OCI-LY3 (cell line): ENCODE results near the gene MSANTD3.
"Not testable (repeated sequence)": the region's sequence is repeated elsewhere in the genome, so short reads cannot be mapped to it uniquely, and the experiment has no call there.

Source experiments
- H2AFZ ChIP-seq: fragments of 200-600, 300-600 bp; shearing (Covaris generic); 2 replicates; pipeline ENCODE4 v1.6.0; 2014; ENCODE audit warnings: antibody characterized with exemption, low read depth, low read length
- H3K27ac ChIP-seq: fragments of 200-600, 300-600 bp; sonication (generic); 2 replicates; pipeline ENCODE4 v1.5.1; 2014; ENCODE audit warnings: mild to moderate bottlenecking, low read length, moderate library complexity, mixed read lengths
- H3K27me3 ChIP-seq: fragments of 200-600, 300-600 bp; sonication (generic); 2 replicates; pipeline ENCODE4 v1.6.1; 2014; ENCODE audit warnings: low read depth, low read length, mixed read lengths
- H3K36me3 ChIP-seq: fragments of 200-600, 300-600 bp; sonication (generic); replicated peaks from 2 replicates; pipeline ENCODE3; 2014; ENCODE audit warnings: low read depth, low read length, mixed read lengths
- H3K4me1 ChIP-seq: fragments of 300-600, 200-600 bp; sonication (generic); 2 replicates; pipeline ENCODE4 v1.6.1; 2014; ENCODE audit warnings: low read length, mixed read lengths
- H3K4me2 ChIP-seq: fragments of 200-600, 300-600 bp; sonication (generic); 2 replicates; pipeline ENCODE4 v1.6.1; 2014; ENCODE audit warnings: low read length, mixed read lengths
- H3K4me3 ChIP-seq: fragments of 300-600, 200-600 bp; sonication (generic); 2 replicates; pipeline ENCODE4 v1.5.1; 2014; ENCODE audit warnings: antibody characterized with exemption, mild to moderate bottlenecking, low read length, moderate library complexity
- H3K79me2 ChIP-seq: fragments of 300-600, 200-600 bp; shearing (Covaris generic); 2 replicates; pipeline ENCODE4 v1.6.1; 2014; ENCODE audit warnings: mild to moderate bottlenecking, low read length, mixed read lengths
- H3K9ac ChIP-seq: fragments of 300-600, 200-600 bp; shearing (Covaris generic); 2 replicates; pipeline ENCODE4 v1.6.0; 2014; ENCODE audit warnings: mild to moderate bottlenecking, low read length, moderate library complexity
- H3K9me3 ChIP-seq: fragments of 200-600, 300-600 bp; shearing (Covaris generic); 2 replicates; pipeline ENCODE4 v1.6.1; 2014; ENCODE audit warnings: low read length, mixed read lengths; ENCODE audit not compliant: insufficient read depth
- H4K20me1 ChIP-seq: fragments of 200-600, 300-600 bp; sonication (generic); 2 replicates; pipeline ENCODE4 v1.6.1; 2016; ENCODE audit warnings: low read length, mixed read lengths; ENCODE audit not compliant: insufficient read depth
- CTCF ChIP-seq: fragments of 200-600, 300-600 bp; sonication (generic); IDR thresholded peaks from 2 replicates; pipeline ENCODE4 v1.5.1; 2014; ENCODE audit warnings: antibody characterized with exemption, low read length, low read depth
- EZH2phosphoT487 ChIP-seq: fragments of 200-600 bp; shearing (Covaris generic); IDR thresholded peaks from 2 replicates; pipeline ENCODE4 v1.6.1; 2018; ENCODE audit warnings: antibody characterized with exemption, mixed run types, low read depth

Gene MSANTD3

GRCh38 chr9:100426530-100427365 is at the start of gene MSANTD3:
MSANTD3 (plus strand) TSS chr9:100427143; CDS start chr9:100441939, 14,796 bp downstream.
- TF ChIP-seq EZH2phosphoT487 (no peak), CTCF (no peak)
- H3K79me2 ChIP-seq: peaks cover 27% of the 10 kb centered on the region
- no peaks in the 10 kb centered on the region for H3K9me3 ChIP-seq
- H3K27me3 ChIP-seq: no peaks in the 10 kb centered on the region
- H3K27ac ChIP-seq: peak within 1 kb of the TSS; percentile 61
- H3K4me3 ChIP-seq: peak within 1 kb of the TSS; percentile 99
- H3K4me1 ChIP-seq: peaks cover 16% of the 10 kb centered on the region
- peak within 1 kb of the TSS; percentile 98 for H2AFZ ChIP-seq
- peak within 1 kb of the TSS; percentile 80 for H3K9ac ChIP-seq
- H3K36me3 ChIP-seq: no peaks in the 10 kb centered on the region
- H3K4me2 ChIP-seq: peak within 1 kb of the TSS; percentile 98
- H4K20me1 ChIP-seq: no peaks in the 10 kb centered on the region

GRCh38 chr9:100379862-100380261 is 47.1 kb upstream of the MSANTD3 start:
- Histone ChIP-seq H3K9me3 (peaks cover 8% of the 10 kb centered on the region), H4K20me1 (no peaks in the 10 kb centered on the region), H3K9ac (no peak overlapping the region), H2AFZ (no peak overlapping the region), H3K4me2 (no peak overlapping the region), H3K4me3 (no peak overlapping the region), H3K27me3 (no peaks in the 10 kb centered on the region), H3K27ac (no peak overlapping the region), H3K36me3 (no peaks in the 10 kb centered on the region), H3K79me2 (no peaks in the 10 kb centered on the region), H3K4me1 (no peaks in the 10 kb centered on the region)
- TF ChIP-seq EZH2phosphoT487: no peak
- no peak for TF ChIP-seq CTCF

- H3K4me1 ChIP-seq, H3K36me3 ChIP-seq, H3K4me2 ChIP-seq, H4K20me1 ChIP-seq, H3K9ac ChIP-seq, H3K9me3 ChIP-seq, H3K27ac ChIP-seq, H3K4me3 ChIP-seq, H2AFZ ChIP-seq, H3K27me3 ChIP-seq, H3K79me2 ChIP-seq: not testable (repeated sequence)
Observed at GRCh38 chr9:100392989-100393388, 34.0 kb upstream of the MSANTD3 start.

- Histone ChIP-seq H3K4me2 (no peak overlapping the region), H3K27me3 (no peaks in the 10 kb centered on the region), H3K36me3 (no peaks in the 10 kb centered on the region), H3K4me3 (no peak overlapping the region), H3K9me3 (no peaks in the 10 kb centered on the region), H3K27ac (no peak overlapping the region), H3K79me2 (no peaks in the 10 kb centered on the region), H2AFZ (no peak overlapping the region), H3K4me1 (no peaks in the 10 kb centered on the region), H4K20me1 (no peaks in the 10 kb centered on the region), H3K9ac (no peak overlapping the region)
- TF ChIP-seq CTCF: no peak
Observed at GRCh38 chr9:100394032-100394695, 32.8 kb upstream of the MSANTD3 start.
